GM18498 (cell line): ENCODE data around the gene MYL4.
A peak's percentile ranks its signal among the peaks of the same experiment; 100 is the strongest.
"Not testable (repeated sequence)": the region's sequence is repeated elsewhere in the genome, so short reads cannot be mapped to it uniquely, and the experiment has no call there.

Source experiments
- ATAC-seq: cut with Tn5 transposase; IDR thresholded peaks from one replicate; pipeline ENCODE4 v1.9.1; 2021; ENCODE audit warnings: mild to moderate bottlenecking, moderate library complexity; ENCODE audit not compliant: unreplicated experiment

The MYL4 gene

GRCh38 chr17:47192554-47192953 is 16.6 kb upstream of the MYL4 start:
- ATAC-seq = no peak

GRCh38 chr17:47193931-47194511 is 15.1 kb upstream of the MYL4 start:
- no peak for ATAC-seq

GRCh38 chr17:47197821-47198220 is 11.3 kb upstream of the MYL4 start:
- ATAC-seq = no peak

GRCh38 chr17:47199627-47200324 is 9.4 kb upstream of the MYL4 start:
- no peak for ATAC-seq

GRCh38 chr17:47200325-47200664 is 8.9 kb upstream of the MYL4 start:
- no peak for ATAC-seq

GRCh38 chr17:47201166-47201565 is 8.0 kb upstream of the MYL4 start:
- no peak for ATAC-seq

- no peak for ATAC-seq
Measured at GRCh38 chr17:47203984-47204721, 5.0 kb upstream of the MYL4 start.

GRCh38 chr17:47204722-47205418 is 4.3 kb upstream of the MYL4 start:
- ATAC-seq = peak; percentile 53

- peak; percentile 70 for ATAC-seq
Measured at GRCh38 chr17:47205419-47205963, 3.7 kb upstream of the MYL4 start.

- ATAC-seq = no peak
Measured at GRCh38 chr17:47207143-47208067, 1.7 kb upstream of the MYL4 start.

GRCh38 chr17:47209499-47209898 is 351 bp downstream of the MYL4 start:
- no peak for ATAC-seq

GRCh38 chr17:47210105-47210504 is 957 bp downstream of the MYL4 start:
- no peak for ATAC-seq

- no peak for ATAC-seq
Measured at GRCh38 chr17:47210779-47211178, 1.6 kb downstream of the MYL4 start.

GRCh38 chr17:47212458-47212857 is 3.3 kb downstream of the MYL4 start:
- ATAC-seq = no peak

- no peak for ATAC-seq
Measured at GRCh38 chr17:47213540-47213939, 4.4 kb downstream of the MYL4 start.

GRCh38 chr17:47214931-47215330 is 5.8 kb downstream of the MYL4 start:
- no peak for ATAC-seq

- ATAC-seq = not testable (repeated sequence)
Measured at GRCh38 chr17:47216821-47217220, 7.7 kb downstream of the MYL4 start.

GRCh38 chr17:47217279-47217678 is 8.1 kb downstream of the MYL4 start:
- not testable (repeated sequence) for ATAC-seq

GRCh38 chr17:47218896-47219430 is 9.8 kb downstream of the MYL4 start:
- ATAC-seq = no peak
